NCI-H187 (cell line): ENCODE data around the gene EMX2.

ENCODE experiments used
- DNase-seq, 2 experiments: peaks; one replicate each; lab custom pipeline; 2025; lab: John Stamatoyannopoulos, UW

EMX2 gene

GRCh38 chr10:117532003-117532385 lies 10.6 kb upstream of the EMX2 start:
- no peak for DNase-seq

- no peak for DNase-seq
These were observed 10.0 kb upstream of the EMX2 start for GRCh38 chr10:117532451-117533107.

GRCh38 chr10:117533507-117534281 lies 8.9 kb upstream of the EMX2 start:
- DNase-seq, result no peak

GRCh38 chr10:117534321-117535297 lies 7.9 kb upstream of the EMX2 start:
- DNase-seq, result no peak

GRCh38 chr10:117535298-117536071 lies 7.1 kb upstream of the EMX2 start:
- DNase-seq, result no peak

- DNase-seq, result no peak
These were observed 6.3 kb upstream of the EMX2 start for GRCh38 chr10:117536072-117536865.

- no peak for DNase-seq
These were observed 5.6 kb upstream of the EMX2 start for GRCh38 chr10:117536866-117537435.

GRCh38 chr10:117537436-117537903 lies 5.1 kb upstream of the EMX2 start:
- no peak for DNase-seq

GRCh38 chr10:117537904-117538524 lies 4.5 kb upstream of the EMX2 start:
- no peak for DNase-seq

- DNase-seq, result no peak
These were observed 3.2 kb upstream of the EMX2 start for GRCh38 chr10:117539361-117539773.

- DNase-seq, result no peak
These were observed 2.5 kb upstream of the EMX2 start for GRCh38 chr10:117539903-117540639.

GRCh38 chr10:117540640-117541404 lies 1.7 kb upstream of the EMX2 start:
- DNase-seq, result no peak

- DNase-seq, result no peak
These were observed 1.1 kb upstream of the EMX2 start for GRCh38 chr10:117541405-117541908.

- DNase-seq, result no peak
These were observed 439 bp upstream of the EMX2 start for GRCh38 chr10:117541909-117542705.

GRCh38 chr10:117543225-117544003 lies 868 bp downstream of the EMX2 start:
- no peak for DNase-seq

- no peak for DNase-seq
These were observed 1.6 kb downstream of the EMX2 start for GRCh38 chr10:117544004-117544701.
